ENCODE data around the gene DRD4.
"Not testable (repeated sequence)": the region's sequence is repeated elsewhere in the genome, so short reads cannot be mapped to it uniquely, and the experiment has no call there.

DRD4 gene

DNA sequence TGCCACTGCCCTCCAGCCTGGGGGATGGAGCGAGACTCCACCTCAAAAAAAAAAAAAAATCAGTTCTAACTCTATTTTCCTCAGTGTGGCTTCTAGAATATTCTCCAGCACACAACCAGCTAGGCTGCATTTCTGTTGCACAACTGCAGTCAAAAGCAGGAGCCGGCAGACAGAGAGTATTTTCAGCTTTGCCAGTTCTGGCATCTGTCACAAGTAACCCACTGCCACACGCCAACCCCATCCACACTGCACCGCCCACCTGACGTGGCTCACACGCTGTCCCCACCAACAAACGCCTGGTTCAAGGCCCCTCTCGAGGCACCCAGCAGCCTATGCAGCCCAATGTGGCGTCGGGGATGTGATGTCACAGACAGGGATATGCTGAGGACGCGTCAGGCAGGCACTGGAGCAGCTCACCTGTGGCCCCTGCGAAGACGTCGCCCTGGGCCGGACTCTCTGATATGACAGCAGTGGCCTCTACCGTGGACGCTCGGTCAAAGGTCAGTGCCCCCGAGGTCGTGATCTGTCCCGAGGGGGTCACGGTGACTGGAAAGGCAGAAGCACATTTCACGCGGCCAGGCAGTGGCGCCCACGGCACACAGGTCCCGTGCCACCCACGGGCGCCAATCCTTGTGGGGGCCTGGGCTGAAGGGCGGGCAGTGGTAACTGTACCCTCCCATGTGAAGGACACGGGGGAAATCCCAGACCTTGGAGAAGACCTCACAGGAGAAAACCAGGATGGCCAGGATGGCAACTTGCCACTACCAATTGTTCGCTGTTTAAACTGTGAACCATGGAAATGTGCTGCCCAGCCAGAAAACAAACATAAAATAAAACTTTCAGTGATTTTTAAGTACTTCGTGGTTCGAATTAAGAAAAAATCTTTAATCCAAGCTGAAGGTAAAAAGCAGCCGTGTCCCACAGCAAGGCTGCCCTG is 42.5 kb downstream of the DRD4 start:
- no peak for DNase-seq (ENCODE audit: low read depth)

DNA sequence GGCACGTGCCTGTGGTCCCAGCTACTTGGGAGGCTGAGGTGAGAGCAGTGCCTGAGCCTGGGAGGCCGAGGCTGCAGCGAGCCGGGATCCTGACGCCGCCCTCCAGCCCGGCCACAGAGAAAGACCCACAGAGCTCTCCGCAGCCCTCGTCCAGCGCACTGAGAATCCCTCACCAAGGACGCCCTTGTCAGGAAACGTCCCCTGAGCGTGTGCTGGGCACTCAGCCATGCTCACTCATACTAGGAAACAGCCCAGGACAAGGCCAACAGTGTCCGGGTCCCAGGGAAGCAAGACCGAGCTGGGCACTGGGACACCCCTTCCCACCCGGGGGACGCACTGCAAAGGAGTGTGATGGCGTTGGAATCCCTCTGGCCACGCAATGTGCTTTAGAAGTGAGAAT is 43.4 kb downstream of the DRD4 start:
- DNase-seq (ENCODE audit: low read depth): no peak

DNA sequence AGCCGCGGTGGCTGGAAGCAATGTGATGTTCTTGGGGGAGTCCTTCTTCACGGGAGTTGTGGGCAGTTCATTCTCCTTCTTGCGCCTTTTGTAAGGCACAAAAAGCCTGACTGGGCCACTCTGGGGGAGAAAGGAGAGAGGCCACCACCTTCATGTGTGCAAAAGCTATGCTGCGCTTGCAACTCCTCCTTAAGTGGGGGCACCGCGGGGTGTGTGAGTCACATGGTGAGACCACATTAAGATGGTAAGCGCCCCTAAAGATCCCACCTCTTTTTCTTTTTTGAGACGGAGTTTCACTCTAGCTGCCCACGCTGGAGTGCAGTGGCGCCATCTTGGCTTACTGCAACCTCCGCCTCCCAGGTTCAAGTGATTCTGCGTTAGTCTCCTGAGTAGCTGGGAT is 43.9 kb downstream of the DRD4 start:
- no peak for DNase-seq (ENCODE audit: low read depth)

DNA sequence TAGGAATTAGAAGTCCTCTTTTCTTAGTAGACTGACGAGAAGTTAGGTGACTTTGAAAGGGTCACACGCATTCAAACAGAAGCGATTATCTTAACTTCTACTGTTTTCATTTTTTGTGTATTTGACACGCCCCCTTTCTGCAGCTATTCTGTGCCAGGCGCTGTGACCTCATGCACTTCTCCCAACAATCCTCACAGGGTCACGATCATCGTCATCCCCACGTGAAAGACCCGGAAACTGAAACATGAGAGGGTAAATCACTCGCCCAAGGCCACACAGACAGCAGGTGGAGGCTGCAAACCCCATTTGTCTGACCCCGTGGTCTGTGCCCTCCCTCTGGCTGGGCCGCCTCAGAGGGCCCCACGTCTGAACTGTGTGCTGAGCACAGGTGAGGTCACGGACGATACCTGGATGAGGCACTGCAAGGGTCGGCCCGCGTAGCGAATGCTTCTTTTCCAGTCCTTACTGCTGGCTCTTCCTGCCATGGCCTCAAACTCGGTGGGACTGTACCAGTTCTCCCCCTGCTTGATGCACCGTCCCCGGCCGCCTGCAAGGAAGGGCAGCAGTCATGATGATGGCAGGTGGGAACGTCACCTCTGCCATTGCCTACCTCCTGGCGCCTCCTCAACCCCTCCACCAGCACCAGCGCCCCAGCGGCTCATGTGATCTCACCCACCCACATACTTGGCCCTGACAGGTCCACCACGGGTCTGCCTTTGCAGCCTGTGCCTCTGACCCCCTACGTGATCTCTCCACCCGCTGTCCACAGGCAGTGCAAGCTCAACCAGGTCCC is 49.6 kb downstream of the DRD4 start:
- DNase-seq (ENCODE audit: low read depth): no peak

DNA sequence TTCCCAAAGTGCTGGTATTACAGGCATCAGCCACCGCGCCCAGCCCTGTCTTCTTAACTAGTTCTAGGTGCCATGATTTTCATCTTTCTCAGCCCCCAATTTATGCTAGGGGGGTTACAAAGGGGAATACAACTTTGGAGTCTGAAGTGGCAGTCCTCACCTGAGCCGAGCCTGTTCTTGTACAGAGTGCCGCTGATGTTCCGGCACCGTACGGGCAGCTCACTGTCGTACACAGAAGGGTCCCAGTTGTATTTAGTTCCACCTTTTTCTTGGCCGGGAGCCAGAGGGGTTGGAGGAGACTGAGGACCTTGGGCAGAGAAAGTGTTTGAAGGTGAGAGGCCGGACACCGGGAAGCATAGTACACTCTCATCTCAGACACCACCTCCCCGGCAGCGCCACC is 50.7 kb downstream of the DRD4 start:
- DNase-seq (ENCODE audit: low read depth): no peak

- no peak for DNase-seq (ENCODE audit: low read depth)
Observed at GRCh38 chr11:688681-689080, 51.6 kb downstream of the DRD4 start.

DNA sequence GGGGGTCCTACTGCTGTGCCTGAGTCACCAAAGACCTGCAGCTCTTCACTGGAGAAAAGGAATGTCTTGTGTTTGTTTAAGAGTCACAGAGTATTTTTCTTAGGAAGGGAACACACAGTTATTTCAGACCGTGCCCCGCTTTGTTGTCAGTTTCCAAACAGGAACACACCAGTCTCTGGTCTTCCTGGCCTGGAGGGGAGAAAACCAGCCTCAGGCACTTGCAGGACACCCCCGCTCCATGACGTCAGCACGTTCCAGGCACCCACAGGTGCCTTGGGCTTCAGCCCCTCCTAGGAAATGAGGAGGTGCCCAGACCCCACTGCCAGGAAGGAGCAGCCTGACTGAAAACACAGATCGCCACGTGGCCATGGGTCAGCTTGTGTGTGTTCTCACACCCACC is 52.6 kb downstream of the DRD4 start:
- DNase-seq (ENCODE audit: low read depth): no peak

GRCh38 chr11:690244-690643 is 53.2 kb downstream of the DRD4 start:
- not testable (repeated sequence) for DNase-seq (ENCODE audit: low read depth)
